Natural killer cell (primary cell): ENCODE data around the gene ALCAM. TPM values are rescaled to one million over a fixed set of nuclear protein-coding genes. Genes with fewer than 3 reads are reported as not detected.

ENCODE experiments used
- ATAC-seq, 3 donors: fragments of 150-1000 bp in 2 of 3; fragments of 200-7000 bp in 1 of 3; cut with Tn5 transposase; 1 replicate in 1 of 3; 2 replicates in 2 of 3; pipeline ENCODE4 v1.10.0; 2021; ENCODE audit warnings: mild to moderate bottlenecking in 2 of 3, moderate library complexity in 2 of 3
- DNase-seq, 2 donors: peaks; one replicate each; pipeline versions ENCODE4 v3.0.0 to v3.0.0-alpha.2; 2013 to 2021; ENCODE audit warnings: mixed read lengths in 1 of 2
- H3K27ac ChIP-seq: one replicate; pipeline ENCODE4 v1.5.1; 2013; ENCODE audit warnings: mild to moderate bottlenecking, low read length
- H3K27me3 ChIP-seq: one replicate; pipeline ENCODE4 v1.6.1; 2013; ENCODE audit warnings: low read length; ENCODE audit not compliant: control insufficient read depth, insufficient read depth
- H3K36me3 ChIP-seq: one replicate; pipeline ENCODE4 v1.6.1; 2013; ENCODE audit warnings: low read length; ENCODE audit not compliant: control insufficient read depth, insufficient read depth
- H3K4me1 ChIP-seq: one replicate; pipeline ENCODE4 v1.6.1; 2013; ENCODE audit warnings: low read length; ENCODE audit not compliant: control insufficient read depth, insufficient read depth
- H3K4me3 ChIP-seq: one replicate; pipeline ENCODE4 v1.5.1; 2013; ENCODE audit warnings: low read length
- H3K9me3 ChIP-seq: one replicate; pipeline ENCODE4 v1.6.1; 2013; ENCODE audit warnings: low read length; ENCODE audit not compliant: control insufficient read depth, insufficient read depth
- H3K27ac Mint-ChIP-seq, 2 donors: one replicate each; pipeline ENCODE4 v1.8.0; 2022; ENCODE audit warnings: mild to moderate bottlenecking in 2 of 2, mixed read lengths in 2 of 2, moderate library complexity in 1 of 2
- H3K27me3 Mint-ChIP-seq, 2 donors: one replicate each; pipeline ENCODE4 v1.8.0; 2022; ENCODE audit warnings: low read depth in 2 of 2, mixed read lengths in 2 of 2
- H3K36me3 Mint-ChIP-seq: one replicate; pipeline ENCODE4 v1.8.0; 2022; ENCODE audit warnings: mixed read lengths
- H3K4me1 Mint-ChIP-seq, 2 donors: one replicate each; pipeline ENCODE4 v1.8.0; 2022; ENCODE audit warnings: mixed read lengths in 2 of 2
- H3K4me3 Mint-ChIP-seq: one replicate; pipeline ENCODE4 v1.8.0; 2022; ENCODE audit warnings: mild to moderate bottlenecking, moderate library complexity, mixed read lengths
- H3K9me3 Mint-ChIP-seq, 2 donors: one replicate each; pipeline ENCODE4 v1.8.0; 2022; ENCODE audit warnings: mixed read lengths in 2 of 2
- CTCF ChIP-seq: fragments of 200-600 bp; IDR thresholded peaks from one replicate; pipeline ENCODE4 v1.8.0; 2022; ENCODE audit warnings: antibody characterized with exemption
- WGBS: methylation state at CpG from one replicate; pipeline ENCODE4 v1.1.7; 2013; ENCODE audit warnings: missing lambda C conversion rate; ENCODE audit not compliant: insufficient coverage; 5-methylcytosine and 5-hydroxymethylcytosine counted together
- intact Hi-C: fragments of 100-400 bp; cut with micrococcal nuclease; formaldehyde crosslinking; loops from one replicate; pipeline ENCODE4 v1.14.2; 2022
- total RNA-seq, 4 donors: library from RNA; stranded (reverse); fragments of 120-200 nt in 1 of 4; gene quantifications; one replicate each; pipeline versions ENCODE4 v1.2.3 to v1.2.4, GENCODE V29; 2013 to 2022

ALCAM gene
- total RNA-seq, 3 donors from 2014 or later (not counting 1 experiment from before 2014, with no cell fraction given), result 1.5 to 3.0 (median 1.5) TPM

DNA sequence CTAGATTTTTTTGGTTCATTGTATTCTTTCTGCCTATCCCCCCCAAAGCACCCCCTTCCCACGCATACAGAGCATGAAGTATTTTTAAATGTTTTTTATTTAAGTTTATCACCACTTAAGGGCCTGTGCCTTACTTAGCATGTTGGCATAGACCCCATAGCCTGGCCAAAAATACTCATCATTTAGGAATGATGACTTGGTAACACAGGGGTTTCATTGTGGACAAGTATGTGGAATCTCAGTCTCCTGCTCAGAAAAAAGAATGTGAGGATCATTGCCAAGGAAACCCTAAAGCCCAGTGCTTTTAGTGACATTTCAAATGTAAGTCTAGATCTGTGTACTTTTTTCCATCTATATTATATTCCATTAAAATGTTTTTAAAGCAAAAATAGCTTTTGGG, 146.3 kb downstream of the ALCAM start:
- peaks cover 0 to 3% of the 10 kb centered on the region in 2 donors for H3K27me3 Mint-ChIP-seq
- no peaks in the 10 kb centered on the region for H3K27me3 ChIP-seq

GRCh38 chr3:105513886-105514285, 147.2 kb downstream of the ALCAM start:
- no peak overlapping the region for H3K27ac Mint-ChIP-seq
- TF ChIP-seq CTCF, result no peak
- no peaks in the 10 kb centered on the region for H3K4me1 Mint-ChIP-seq
- peaks cover 0 to 3% of the 10 kb centered on the region in 2 donors for H3K27me3 Mint-ChIP-seq
- H3K4me3 ChIP-seq, result no peak overlapping the region
- no peak overlapping the region for H3K4me3 Mint-ChIP-seq
- no peaks in the 10 kb centered on the region for H3K4me1 ChIP-seq
- intact Hi-C loops, result no loop called here
- no peaks in the 10 kb centered on the region for H3K36me3 Mint-ChIP-seq
- no peaks in the 10 kb centered on the region for H3K27me3 ChIP-seq
- ATAC-seq (no peak), DNase-seq (no peak)
- H3K9me3 ChIP-seq, result no peaks in the 10 kb centered on the region
- H3K36me3 ChIP-seq, result no peaks in the 10 kb centered on the region
- WGBS, result 96% methylated on average over 2 of the region's 2 CpGs
- H3K9me3 Mint-ChIP-seq, result no peaks in the 10 kb centered on the region
- H3K27ac ChIP-seq, result no peak overlapping the region

More for the DNA sequence above, 146.3 kb downstream of the ALCAM start:
- no peaks in the 10 kb centered on the region for H3K9me3 Mint-ChIP-seq
- no peak overlapping the region for H3K4me3 Mint-ChIP-seq
- ATAC-seq (no peak), DNase-seq (no peak)
- Histone ChIP-seq H3K36me3 (no peaks in the 10 kb centered on the region), H3K4me1 (no peaks in the 10 kb centered on the region), H3K27ac (no peak overlapping the region), H3K9me3 (no peaks in the 10 kb centered on the region), H3K4me3 (no peak overlapping the region)
- no peak overlapping the region for H3K27ac Mint-ChIP-seq
- no peaks in the 10 kb centered on the region for H3K4me1 Mint-ChIP-seq
- TF ChIP-seq CTCF, result no peak
- H3K36me3 Mint-ChIP-seq, result no peaks in the 10 kb centered on the region
- no CpG with 5 or more reads among the region's 1 CpG for WGBS
- intact Hi-C loops, result no loop called here

GRCh38 chr3:105515372-105515771, 148.7 kb downstream of the ALCAM start:
- WGBS, result 100% methylated on average over 1 of the region's 2 CpGs
- Histone ChIP-seq H3K9me3 (no peaks in the 10 kb centered on the region), H3K27ac (no peak overlapping the region), H3K36me3 (no peaks in the 10 kb centered on the region), H3K4me3 (no peak overlapping the region), H3K27me3 (no peaks in the 10 kb centered on the region), H3K4me1 (no peaks in the 10 kb centered on the region)
- Mint-ChIP-seq H3K4me3 (no peak overlapping the region), H3K9me3 (no peaks in the 10 kb centered on the region), H3K27ac (no peak overlapping the region), H3K4me1 (no peaks in the 10 kb centered on the region), H3K36me3 (no peaks in the 10 kb centered on the region), H3K27me3 (no peaks in the 10 kb centered on the region)
- no peak for ATAC-seq
- TF ChIP-seq CTCF, result no peak
- intact Hi-C loops, result no loop called here
- no peak for DNase-seq

- WGBS, result 88% methylated on average over 5 of the region's 6 CpGs
- no peak for TF ChIP-seq CTCF
- H3K27me3 ChIP-seq, result no peaks in the 10 kb centered on the region
- Mint-ChIP-seq H3K9me3 (no peaks in the 10 kb centered on the region), H3K36me3 (no peaks in the 10 kb centered on the region), H3K27me3 (no peaks in the 10 kb centered on the region), H3K27ac (no peak overlapping the region), H3K4me1 (no peaks in the 10 kb centered on the region), H3K4me3 (no peak overlapping the region)
- ATAC-seq (no peak), DNase-seq (no peak)
- no peaks in the 10 kb centered on the region for H3K4me1 ChIP-seq
- no peak overlapping the region for H3K27ac ChIP-seq
- no peaks in the 10 kb centered on the region for H3K36me3 ChIP-seq
- no peaks in the 10 kb centered on the region for H3K9me3 ChIP-seq
- no peak overlapping the region for H3K4me3 ChIP-seq
- intact Hi-C loops, result no loop called here
These were observed 150.3 kb downstream of the ALCAM start for GRCh38 chr3:105516972-105517371.
